ENCODE results near the gene ABCD3.

Gene ABCD3

DNA sequence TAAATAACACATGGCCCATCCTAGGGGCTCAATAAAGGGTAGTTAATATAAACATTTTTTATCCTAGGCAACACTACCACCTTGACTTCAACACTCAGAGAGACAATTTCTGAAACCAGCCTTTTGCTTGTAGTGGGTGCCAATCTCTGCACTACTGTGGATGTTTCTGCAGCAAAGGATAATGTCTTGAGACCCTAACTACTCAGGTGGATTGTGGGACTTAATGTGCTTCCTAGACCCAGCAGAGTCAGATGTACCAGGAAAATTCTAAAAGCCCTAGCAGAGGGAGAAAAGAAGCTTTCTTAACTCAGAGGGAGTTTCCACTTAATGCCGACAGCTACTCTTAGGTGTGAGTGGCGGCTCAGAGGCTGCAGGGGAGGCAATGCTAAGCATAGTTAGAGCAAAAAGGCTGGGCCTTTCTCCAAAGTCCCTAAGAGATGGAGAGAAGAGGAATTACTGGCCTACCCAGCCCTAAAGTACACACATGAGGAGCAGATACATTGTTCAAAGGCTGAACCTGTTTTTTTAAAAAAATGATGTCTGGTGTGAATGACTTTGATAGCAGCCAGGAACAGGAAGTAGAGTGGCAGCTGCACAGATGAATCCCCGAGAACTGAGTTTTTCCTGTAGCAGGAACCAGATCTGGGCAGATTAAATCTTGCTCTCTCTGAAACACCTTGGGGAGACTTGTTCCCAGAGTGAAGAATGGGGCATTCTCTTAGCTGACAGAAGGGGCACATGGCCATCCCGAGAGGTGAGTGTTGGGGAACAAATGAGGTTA is 33.5 kb upstream of the ABCD3 start:
- H3K4me3 ChIP-seq (ENCODE audit: low read depth, low read length), result no peak overlapping the region

GRCh38 chr1:94385308-94385929 is 32.8 kb upstream of the ABCD3 start:
- TF ChIP-seq, protein P1, sequence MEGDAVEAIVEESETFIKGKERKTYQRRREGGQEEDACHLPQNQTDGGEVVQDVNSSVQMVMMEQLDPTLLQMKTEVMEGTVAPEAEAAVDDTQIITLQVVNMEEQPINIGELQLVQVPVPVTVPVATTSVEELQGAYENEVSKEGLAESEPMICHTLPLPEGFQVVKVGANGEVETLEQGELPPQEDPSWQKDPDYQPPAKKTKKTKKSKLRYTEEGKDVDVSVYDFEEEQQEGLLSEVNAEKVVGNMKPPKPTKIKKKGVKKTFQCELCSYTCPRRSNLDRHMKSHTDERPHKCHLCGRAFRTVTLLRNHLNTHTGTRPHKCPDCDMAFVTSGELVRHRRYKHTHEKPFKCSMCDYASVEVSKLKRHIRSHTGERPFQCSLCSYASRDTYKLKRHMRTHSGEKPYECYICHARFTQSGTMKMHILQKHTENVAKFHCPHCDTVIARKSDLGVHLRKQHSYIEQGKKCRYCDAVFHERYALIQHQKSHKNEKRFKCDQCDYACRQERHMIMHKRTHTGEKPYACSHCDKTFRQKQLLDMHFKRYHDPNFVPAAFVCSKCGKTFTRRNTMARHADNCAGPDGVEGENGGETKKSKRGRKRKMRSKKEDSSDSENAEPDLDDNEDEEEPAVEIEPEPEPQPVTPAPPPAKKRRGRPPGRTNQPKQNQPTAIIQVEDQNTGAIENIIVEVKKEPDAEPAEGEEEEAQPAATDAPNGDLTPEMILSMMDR (IDR thresholded peaks at IDR 0.05; ENCODE audit: borderline replicate concordance, insufficient read depth, low read depth, low read length), result no peak
- H3K4me3 ChIP-seq (ENCODE audit: low read depth, low read length), result no peak overlapping the region

More for the DNA sequence above, 33.5 kb upstream of the ABCD3 start:
- TF ChIP-seq, protein P1 (IDR thresholded peaks at IDR 0.05; ENCODE audit: borderline replicate concordance, insufficient read depth, low read depth, low read length), result no peak

DNA sequence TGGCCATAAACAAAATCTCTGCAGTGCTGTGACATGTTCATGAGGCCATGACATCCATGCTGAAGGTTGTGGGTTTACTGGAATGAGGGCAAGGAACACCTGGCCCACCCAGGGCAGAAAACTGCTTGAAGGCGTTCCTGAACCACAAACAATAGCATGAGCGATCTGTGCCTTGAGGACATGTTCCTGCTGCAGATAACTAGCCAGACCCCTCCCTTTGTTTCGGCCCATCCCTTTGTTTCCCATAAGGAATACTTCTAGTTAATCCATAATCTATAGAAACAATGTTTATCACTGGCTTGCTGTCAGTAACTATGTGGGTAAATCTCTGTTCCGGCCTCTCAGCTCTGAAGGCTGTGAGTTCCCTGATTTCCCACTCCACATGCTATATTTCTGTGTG is 28.9 kb upstream of the ABCD3 start:
- H3K4me3 ChIP-seq (ENCODE audit: low read depth, low read length), result no peak overlapping the region
- TF ChIP-seq, protein P1 (IDR thresholded peaks at IDR 0.05; ENCODE audit: borderline replicate concordance, insufficient read depth, low read depth, low read length), result no peak

DNA sequence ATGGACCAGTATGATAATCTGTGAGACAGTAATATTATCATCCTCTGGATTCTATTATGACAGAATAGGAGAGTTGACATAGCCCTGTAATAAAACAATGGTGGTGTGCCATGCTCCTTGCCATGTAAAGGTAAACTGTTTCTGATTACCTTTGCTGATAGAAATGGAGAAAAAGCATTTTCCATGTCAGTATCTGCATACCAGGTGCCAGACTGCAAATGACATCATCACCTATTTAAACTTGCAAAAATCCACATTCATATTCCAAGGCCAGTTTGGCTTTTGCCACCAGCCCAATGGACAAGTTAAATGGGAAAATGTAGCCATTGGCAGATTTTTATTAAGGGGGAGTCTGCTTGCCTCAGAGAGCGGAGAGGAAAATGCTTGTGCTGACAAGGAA is 23.9 kb upstream of the ABCD3 start:
- no peak overlapping the region for H3K4me3 ChIP-seq (ENCODE audit: low read depth, low read length)
- TF ChIP-seq, protein P1 (IDR thresholded peaks at IDR 0.05; ENCODE audit: borderline replicate concordance, insufficient read depth, low read depth, low read length), result no peak

GRCh38 chr1:94395231-94395630 is 23.0 kb upstream of the ABCD3 start:
- TF ChIP-seq, protein P1 (IDR thresholded peaks at IDR 0.05; ENCODE audit: borderline replicate concordance, insufficient read depth, low read depth, low read length), result no peak
- no peak overlapping the region for H3K4me3 ChIP-seq (ENCODE audit: low read depth, low read length)

DNA sequence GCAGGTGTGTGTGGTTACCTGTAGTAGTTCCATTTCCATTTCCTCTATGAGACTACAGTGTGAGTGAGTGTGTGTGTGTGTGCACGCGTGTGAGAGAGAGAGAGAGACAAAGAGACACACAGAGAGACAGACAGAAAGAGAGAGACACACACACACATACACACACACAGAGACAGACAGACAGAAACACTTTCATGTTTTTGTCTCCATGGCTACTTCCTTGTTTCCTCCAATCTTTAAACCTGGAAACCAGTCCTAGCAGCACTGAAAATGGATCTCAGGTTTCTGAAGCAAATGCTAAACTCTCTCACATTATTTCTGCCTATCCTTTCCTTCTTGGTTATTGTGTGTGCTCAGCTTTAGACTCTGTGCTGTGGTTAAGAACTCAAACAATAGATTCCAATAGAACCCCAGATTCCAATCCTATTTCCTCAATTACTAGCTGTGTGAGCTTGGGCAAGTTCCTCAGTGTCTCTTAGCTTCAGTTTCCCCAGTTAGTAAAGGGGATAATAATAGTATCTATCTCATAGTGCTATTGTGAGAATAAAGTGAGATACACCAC is 22.4 kb upstream of the ABCD3 start:
- TF ChIP-seq, protein P1 (IDR thresholded peaks at IDR 0.05; ENCODE audit: borderline replicate concordance, insufficient read depth, low read depth, low read length), result no peak

More for the DNA sequence above, 22.4 kb upstream of the ABCD3 start:
- H3K4me3 ChIP-seq (ENCODE audit: low read depth, low read length), result no peak overlapping the region
